HepG2 (cell line): ENCODE data around the gene CDC123. TPM values are rescaled to one million over a fixed set of nuclear protein-coding genes. Genes with fewer than 3 reads are reported as not detected.

Experiments
- ATF5 ChIP-seq: sonication (generic); formaldehyde crosslinking; IDR thresholded peaks from 2 replicates; pipeline ENCODE4 v1.4.0; 2020; ENCODE audit warnings: mild to moderate bottlenecking, low read depth, missing genetic modification reagents
- CEBPZ ChIP-seq: IDR thresholded peaks from 2 replicates; pipeline ENCODE4 v1.6.1; 2012; ENCODE audit warnings: low read length, improper control_type of control experiment
- E2F1 ChIP-seq: sonication (generic); formaldehyde crosslinking; IDR thresholded peaks from 2 replicates; pipeline ENCODE4 v1.5.0; 2020; ENCODE audit warnings: missing genetic modification reagents
- HOXA9 ChIP-seq: sonication (generic); formaldehyde crosslinking; IDR thresholded peaks from 2 replicates; pipeline ENCODE4 v1.8.1; 2022; ENCODE audit warnings: missing genetic modification reagents, mild to moderate bottlenecking, moderate library complexity, borderline replicate concordance
- MYC ChIP-seq: sonication (generic); formaldehyde crosslinking; IDR thresholded peaks from 2 replicates; pipeline ENCODE4 v1.9.0; 2021; ENCODE audit warnings: missing genetic modification reagents, borderline replicate concordance
- ZNF276 ChIP-seq: sonication (generic); formaldehyde crosslinking; IDR thresholded peaks from 2 replicates; pipeline ENCODE4 v1.4.0; 2020; ENCODE audit warnings: mild to moderate bottlenecking, low read depth, missing genetic modification reagents
- ZNF317 ChIP-seq: sonication (generic); formaldehyde crosslinking; IDR thresholded peaks from 2 replicates; pipeline ENCODE4 v1.5.0; 2020; ENCODE audit warnings: mild to moderate bottlenecking, missing genetic modification reagents
- polyA plus RNA-seq, 8 experiments: library from polyadenylated mRNA; depleted of rRNA in 3 of 8; stranded (reverse) in 7 of 8; unstranded in 1 of 8; fragments of >200 nt; fragmentation: Illumina TruSeq in 4 of 8; extraction: Trizol in 4 of 8; gene quantifications; 2 replicates each; pipeline versions ENCODE4 v1.2.1 to v1.2.3, GENCODE V29; 2011 to 2016; ENCODE audit warnings: low read depth in 4 of 8, missing spikeins in 1 of 8, mixed read lengths in 1 of 8; ENCODE audit not compliant: insufficient read depth in 1 of 8
- total RNA-seq, 5 experiments: library from RNA; depleted of rRNA; stranded (reverse); fragments of >200 nt; fragmentation: Illumina TruSeq; extraction: Trizol; gene quantifications; 2 replicates each; pipeline ENCODE4 v1.2.3, GENCODE V29; 2016; ENCODE audit warnings: low read depth in 1 of 5

CDC123 gene
- total and polyA plus RNA-seq, 2 of the 13 experiments (the other 11 are each of a cell fraction or from before 2014, with no cell fraction given): 63.3 to 153 TPM

DNA sequence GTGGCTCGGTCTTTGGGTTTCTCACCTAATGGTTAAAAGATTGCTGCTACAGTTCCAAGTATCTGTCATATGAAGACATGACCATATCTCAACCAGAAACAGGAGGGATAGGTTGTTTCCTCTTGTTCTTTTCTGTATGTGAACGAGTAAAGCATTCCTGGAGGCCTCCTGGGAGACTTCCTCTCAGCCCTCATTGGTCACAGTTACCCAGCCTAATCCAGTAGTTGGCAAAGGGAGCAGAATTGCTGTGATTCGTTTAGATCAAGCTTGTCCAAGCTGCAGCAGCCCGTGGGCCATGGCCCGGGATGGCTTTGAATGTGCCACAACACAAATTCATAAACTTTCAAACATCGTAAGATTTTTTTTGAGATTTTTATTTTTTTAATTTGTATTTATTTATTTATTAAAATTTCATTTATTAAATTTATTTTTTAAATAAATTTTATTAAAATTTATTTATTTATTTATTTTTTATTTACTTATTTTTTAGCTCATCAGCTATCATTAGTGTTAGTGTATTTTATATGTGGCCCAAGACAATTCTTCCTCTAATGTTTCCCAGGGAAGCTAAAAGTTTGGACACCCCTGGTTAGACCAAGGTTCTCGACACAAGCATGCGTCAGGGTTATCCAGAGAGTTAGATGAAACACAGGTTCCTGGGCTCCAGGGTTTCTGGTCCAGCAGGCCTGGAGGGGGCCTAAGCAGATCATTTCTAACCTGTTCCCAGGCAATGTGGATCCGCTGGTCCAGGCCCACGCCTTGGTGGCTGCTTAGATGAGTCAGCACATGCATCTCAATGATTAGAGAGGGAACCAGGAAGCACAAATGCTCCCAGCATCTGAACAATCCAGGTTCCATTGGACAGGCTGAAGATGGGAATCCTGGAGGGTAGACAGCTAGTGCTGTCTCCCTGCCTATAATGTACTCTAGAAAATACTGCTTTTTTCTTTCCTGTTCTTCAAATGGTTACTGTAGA lies 25.6 kb downstream of the CDC123 start (continued):
- TF ChIP-seq E2F1 (CRISPR knock-in tag) (no peak), ZNF317 (CRISPR knock-in tag) (no peak), CEBPZ (no peak), HOXA9 (CRISPR knock-in tag) (no peak), MYC (CRISPR knock-in tag) (no peak), ATF5 (no peak), ZNF276 (no peak)
